GM18508 (cell line): ENCODE results near the gene CDH15.
"Not testable (repeated sequence)": the region's sequence is repeated elsewhere in the genome, so short reads cannot be mapped to it uniquely, and the experiment has no call there.

Experiments
- ATAC-seq: cut with Tn5 transposase; IDR thresholded peaks from one replicate; pipeline ENCODE4 v1.9.1; 2021; ENCODE audit warnings: moderate number of reproducible peaks; ENCODE audit not compliant: insufficient read depth, unreplicated experiment

CDH15 gene

GRCh38 chr16:89221604-89222003 lies 50.1 kb downstream of the CDH15 start:
- no peak for ATAC-seq

- no peak for ATAC-seq
These were observed 51.4 kb downstream of the CDH15 start for GRCh38 chr16:89222931-89223330.

GRCh38 chr16:89224665-89225064 lies 53.1 kb downstream of the CDH15 start:
- ATAC-seq, result no peak

DNA sequence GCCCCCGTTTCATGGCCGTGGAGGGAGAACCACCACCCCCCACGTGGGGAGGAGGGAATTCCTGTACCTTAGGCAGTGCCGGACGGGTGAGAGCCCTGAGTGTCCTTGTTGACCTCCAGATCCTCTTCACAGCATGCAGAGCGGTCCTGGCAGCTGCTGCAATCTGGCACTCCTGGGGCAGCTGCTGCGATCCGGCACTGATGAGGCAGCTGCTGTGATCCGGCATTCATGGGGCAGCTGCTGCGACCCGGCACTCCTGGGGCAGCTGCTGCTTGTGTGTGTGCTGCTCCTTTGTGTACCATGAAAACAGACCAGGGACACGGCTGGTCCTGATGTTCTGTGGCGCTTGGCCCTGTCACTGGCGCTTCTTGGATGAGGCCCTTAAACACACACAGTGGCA lies 58.7 kb downstream of the CDH15 start:
- no peak for ATAC-seq

DNA sequence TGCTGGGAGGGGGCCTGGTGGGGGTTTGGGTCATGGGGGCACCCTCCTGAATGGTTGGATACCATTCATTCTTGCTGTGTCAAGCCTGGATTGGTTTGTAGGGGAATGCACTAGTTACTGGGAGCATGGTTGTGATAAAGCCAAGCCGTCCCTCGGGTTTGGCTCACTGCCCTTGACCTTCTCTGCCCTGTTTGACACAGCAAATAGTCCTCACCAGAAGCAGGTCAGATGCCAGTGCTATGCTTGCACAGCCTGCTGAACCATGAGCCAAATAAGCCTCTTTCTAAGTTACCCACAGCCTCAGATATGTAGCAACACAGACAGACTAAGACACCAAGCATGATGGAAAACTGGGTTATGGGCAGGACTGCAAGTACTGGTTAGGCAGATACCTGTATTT lies 60.6 kb downstream of the CDH15 start:
- no peak for ATAC-seq

DNA sequence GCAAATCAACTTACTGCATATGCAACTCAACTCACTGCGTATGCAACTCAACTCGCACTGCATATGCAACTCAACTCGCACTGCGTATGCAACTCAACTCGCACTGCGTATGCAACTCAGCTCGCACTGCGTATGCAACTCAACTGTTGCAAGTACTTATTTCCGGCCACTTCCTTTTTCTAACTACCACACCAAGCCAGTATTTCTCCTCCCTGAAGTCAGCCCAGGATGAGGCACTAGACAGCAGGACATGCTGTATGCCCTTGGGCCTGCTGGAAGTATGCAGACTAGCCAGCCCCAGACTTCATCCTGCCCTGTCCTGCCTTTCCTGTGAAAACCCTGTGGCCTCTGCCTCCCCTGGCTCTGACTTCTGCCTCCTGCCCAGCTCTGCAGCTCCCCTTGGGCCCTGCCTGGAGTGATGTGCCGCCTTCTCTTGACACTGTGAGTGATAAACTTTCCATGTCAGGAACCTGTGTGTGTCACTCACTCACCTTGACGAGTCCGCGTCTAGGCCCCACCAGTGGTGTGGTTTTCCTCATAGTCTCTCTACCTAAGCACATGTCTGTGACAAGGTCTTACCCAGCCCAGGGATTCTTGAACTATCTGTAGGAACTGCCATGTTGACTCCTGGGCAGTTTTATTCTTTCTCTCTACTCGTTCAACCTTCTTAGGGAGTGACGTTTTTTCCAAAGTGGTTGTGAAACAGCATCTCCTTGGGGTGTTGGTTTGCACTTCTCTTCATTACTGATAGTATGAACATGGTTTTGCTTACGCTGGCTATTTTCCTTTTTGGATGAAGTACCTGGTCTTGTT lies 62.3 kb downstream of the CDH15 start:
- ATAC-seq, result no peak

- no peak for ATAC-seq
These were observed 66.2 kb downstream of the CDH15 start for GRCh38 chr16:89237733-89238132.

DNA sequence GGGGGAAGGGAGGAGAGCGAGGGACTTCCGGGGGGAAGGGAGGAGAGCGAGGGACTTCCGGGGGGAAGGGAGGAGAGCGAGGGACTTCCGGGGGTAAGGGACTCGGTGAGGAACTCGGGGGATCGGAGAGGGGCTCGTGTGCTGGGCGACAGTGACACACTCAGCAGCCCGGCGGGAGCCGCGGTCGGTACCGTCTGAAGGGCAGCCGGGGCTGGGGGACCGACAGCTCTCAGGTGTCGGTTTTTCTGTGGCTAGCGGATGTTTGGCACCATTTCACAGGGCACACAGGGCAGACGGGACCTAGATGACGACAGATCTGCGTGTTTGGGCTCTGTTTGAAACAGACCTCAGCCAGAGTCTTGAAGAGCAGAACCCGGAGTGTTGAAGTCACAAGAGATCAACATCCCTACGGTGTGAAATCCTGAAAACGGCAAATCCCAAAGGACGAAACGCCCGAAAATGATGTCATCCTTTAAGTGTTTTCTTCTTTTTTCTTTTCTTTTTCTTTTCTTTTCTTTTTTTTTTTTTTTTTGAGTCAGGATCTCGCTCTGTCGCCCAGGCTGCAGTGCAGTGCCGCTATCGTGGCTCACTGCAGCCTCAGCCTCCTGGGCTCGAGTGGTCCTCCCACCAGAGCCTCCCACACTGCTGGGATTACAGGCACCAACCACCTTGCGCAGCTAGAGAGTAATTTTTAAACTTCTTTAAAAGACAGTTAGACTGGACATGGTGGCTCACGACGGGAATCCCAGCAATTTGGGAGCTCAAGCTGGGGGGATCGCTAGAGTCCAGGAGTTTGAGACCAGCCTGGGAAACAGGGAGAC lies 69.8 kb downstream of the CDH15 start:
- ATAC-seq, result no peak

DNA sequence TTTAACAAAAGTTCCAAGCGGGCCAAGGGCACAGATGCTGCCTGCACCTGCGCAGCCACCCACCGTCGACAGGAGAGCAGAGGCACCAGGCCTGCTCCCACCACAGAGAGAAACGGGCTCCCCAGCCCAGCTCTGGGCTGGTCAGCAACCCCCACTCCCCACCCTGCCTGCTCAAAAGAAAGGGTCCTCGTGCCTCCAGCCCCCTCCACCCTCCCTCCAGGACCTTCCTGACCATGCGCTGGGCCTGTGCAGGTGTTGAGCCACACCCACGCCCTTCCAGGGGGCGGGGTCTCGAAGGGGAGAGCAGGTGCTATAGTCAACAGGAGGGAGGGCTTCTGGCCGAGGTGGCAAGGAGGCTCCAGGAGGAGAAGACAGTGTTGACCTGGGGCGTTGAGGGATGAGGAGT lies 71.2 kb downstream of the CDH15 start:
- ATAC-seq, result no peak

GRCh38 chr16:89243664-89244063 lies 72.1 kb downstream of the CDH15 start:
- no peak for ATAC-seq

GRCh38 chr16:89244264-89244663 lies 72.7 kb downstream of the CDH15 start:
- ATAC-seq, result not testable (repeated sequence)

DNA sequence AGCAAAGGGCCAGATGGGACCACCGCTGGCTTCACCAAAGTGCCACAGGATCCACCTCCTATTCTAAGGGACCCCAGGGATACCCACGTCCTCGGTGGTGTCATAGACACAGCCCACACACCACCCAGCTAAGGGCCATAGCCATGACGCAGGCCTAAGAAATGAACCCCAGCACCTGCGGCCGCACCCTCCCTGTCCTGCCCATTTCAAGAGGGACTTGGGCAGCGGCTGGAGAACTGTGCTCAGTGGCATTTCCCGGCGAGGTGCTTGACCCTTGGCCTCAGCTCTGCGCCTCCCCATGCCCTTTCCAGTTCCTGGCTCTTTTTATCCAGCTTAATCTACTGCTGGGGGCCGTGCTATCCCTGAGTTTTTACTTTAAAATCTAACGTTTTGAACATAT lies 73.2 kb downstream of the CDH15 start:
- no peak for ATAC-seq
